CD4-positive, alpha-beta T cell (primary cell): ENCODE data around the gene BMF. TPM values are rescaled to one million over a fixed set of nuclear protein-coding genes. Genes with fewer than 3 reads are reported as not detected.
"Not testable (repeated sequence)": the region's sequence is repeated elsewhere in the genome, so short reads cannot be mapped to it uniquely, and the experiment has no call there.

Source experiments
- ATAC-seq: fragments of 200-7000 bp; cut with Tn5 transposase; one replicate; pipeline ENCODE4 v1.10.0; 2022; ENCODE audit warnings: mild to moderate bottlenecking; ENCODE audit not compliant: poor library complexity
- CTCF ChIA-PET: fragments of 350-600 bp; sonication (Branson Sonifier 250); formaldehyde crosslinking; loops from one replicate; lab custom pipeline; 2021; ENCODE audit warnings: antibody characterized with exemption, inconsistent platforms; lab: Charles Lee
- POLR2A ChIA-PET: fragments of 350-600 bp; sonication (Branson Sonifier 250); formaldehyde crosslinking; loops from one replicate; lab custom pipeline; 2021; ENCODE audit warnings: antibody characterized with exemption, inconsistent platforms; lab: Charles Lee
- DNase-seq, 14 experiments: peaks; one replicate each; pipeline ENCODE4 v3.0.0-alpha.2; 2013 to 2020; ENCODE audit warnings: mixed read lengths in 2 of 14
- H3K27ac ChIP-seq, 2 donors: one replicate each; pipeline versions ENCODE4 v1.5.1 to v1.7.0; 2013; ENCODE audit warnings: low read length in 2 of 2, low read depth in 1 of 2, mild to moderate bottlenecking in 1 of 2
- H3K27me3 ChIP-seq, 2 experiments: 1 replicate in 1 of 2; 2 replicates in 1 of 2; pipeline versions ENCODE4 v1.6.1 to v1.7.0; 2013; ENCODE audit warnings: low read length in 2 of 2, control low read depth in 1 of 2, mild to moderate bottlenecking in 1 of 2, moderate library complexity in 1 of 2; ENCODE audit not compliant: insufficient read depth in 2 of 2, control insufficient read depth in 1 of 2
- H3K36me3 ChIP-seq: one replicate; pipeline ENCODE4 v1.6.1; 2013; ENCODE audit warnings: low read length, control low read depth; ENCODE audit not compliant: insufficient read depth
- H3K4me1 ChIP-seq: one replicate; pipeline ENCODE4 v1.6.1; 2013; ENCODE audit warnings: low read length, control low read depth; ENCODE audit not compliant: insufficient read depth
- H3K4me3 ChIP-seq: one replicate; pipeline ENCODE4 v1.5.1; 2013; ENCODE audit warnings: mild to moderate bottlenecking, low read length, moderate library complexity
- H3K9me3 ChIP-seq, 2 experiments: 1 replicate in 1 of 2; 2 replicates in 1 of 2; pipeline versions ENCODE4 v1.6.1 to v1.7.0; 2013; ENCODE audit warnings: low read length in 2 of 2, mild to moderate bottlenecking in 2 of 2, control low read depth in 1 of 2, moderate library complexity in 1 of 2; ENCODE audit not compliant: control insufficient read depth in 1 of 2, insufficient read depth in 1 of 2
- H3K27ac Mint-ChIP-seq: one replicate; pipeline ENCODE4 v1.8.0; 2020; ENCODE audit warnings: mixed read lengths
- H3K27me3 Mint-ChIP-seq: one replicate; pipeline ENCODE4 v1.8.0; 2021; ENCODE audit warnings: mixed read lengths
- H3K36me3 Mint-ChIP-seq: one replicate; pipeline ENCODE4 v1.8.0; 2021; ENCODE audit warnings: low read depth, mixed read lengths
- H3K4me1 Mint-ChIP-seq: one replicate; pipeline ENCODE4 v1.8.0; 2021; ENCODE audit warnings: low read depth, mixed read lengths
- H3K4me3 Mint-ChIP-seq: one replicate; pipeline ENCODE4 v1.8.0; 2020; ENCODE audit warnings: mild to moderate bottlenecking, mixed read lengths
- H3K9me3 Mint-ChIP-seq: one replicate; pipeline ENCODE4 v1.8.0; 2020; ENCODE audit warnings: mixed read lengths
- CTCF ChIP-seq: fragments of 200-600 bp; IDR thresholded peaks from one replicate; pipeline ENCODE4 v1.8.0; 2022; ENCODE audit warnings: antibody characterized with exemption, mild to moderate bottlenecking
- intact Hi-C, 2 experiments: fragments of 100-400 bp; cut with DNase I in 1 of 2; cut with micrococcal nuclease in 1 of 2; formaldehyde crosslinking; loops; one replicate each; pipeline versions ENCODE4 v1.15.1 to v1.9.0; 2023 to 2025; cut with DNase I, micrococcal nuclease
- total RNA-seq, 174 experiments: library from RNA in 2 of 174; stranded (reverse) in 2 of 174; gene quantifications; one replicate each; pipeline ENCODE4 v1.2.3 and lab custom pipeline; 2021 to 2026

The BMF gene
- total RNA-seq, 2 experiments from 2014 or later: 13.5 to 13.9 TPM

DNA sequence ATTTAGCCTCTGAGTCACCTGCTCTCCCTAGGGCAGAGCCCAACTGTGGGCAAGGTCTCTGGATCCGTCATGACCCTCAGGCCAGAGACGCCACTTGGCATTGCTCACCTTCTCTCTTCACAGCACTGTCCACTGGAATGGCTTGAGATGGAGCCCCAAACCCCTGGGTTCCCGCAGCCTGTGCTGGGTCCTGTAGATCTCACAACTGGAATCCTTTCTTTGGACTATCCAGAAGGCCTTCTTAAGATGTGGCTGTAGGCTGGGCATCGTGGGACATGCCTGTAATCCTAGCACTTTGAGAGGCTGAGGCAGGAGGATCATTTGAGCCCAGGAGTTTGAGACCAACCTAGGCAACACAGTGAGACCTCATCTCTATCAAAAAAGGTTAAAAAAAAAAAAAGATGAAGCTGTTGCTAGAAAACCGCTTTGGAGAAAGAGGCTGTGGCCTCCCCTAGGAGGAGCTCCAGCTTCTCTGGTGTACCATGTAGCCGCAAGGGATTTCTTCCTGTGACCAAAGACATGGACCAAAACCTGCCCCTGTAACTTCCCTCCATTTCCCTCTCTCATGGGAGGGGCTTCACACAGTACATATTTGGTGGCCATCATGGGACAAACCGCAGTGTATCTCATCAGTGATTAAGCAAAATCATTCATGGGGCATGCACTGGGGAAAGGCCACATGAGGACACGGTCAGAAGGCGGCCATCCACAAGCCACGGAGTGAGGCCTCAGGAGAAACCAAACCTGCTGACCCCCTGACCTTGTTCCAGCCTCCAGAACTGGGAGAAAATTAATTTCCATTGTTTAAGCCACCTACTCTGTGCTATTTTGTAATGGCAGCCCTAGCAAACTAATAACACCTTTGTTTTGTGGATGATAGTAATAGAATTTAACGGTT is 28.9 kb upstream of the BMF start:
- Histone ChIP-seq H3K9me3 (no peaks in the 10 kb centered on the region), H3K27me3 (no peaks in the 10 kb centered on the region), H3K36me3 (no peaks in the 10 kb centered on the region), H3K4me1 (no peaks in the 10 kb centered on the region), H3K27ac (no peak overlapping the region), H3K4me3 (no peak overlapping the region)
- Mint-ChIP-seq H3K27ac (no peak overlapping the region), H3K27me3 (no peaks in the 10 kb centered on the region), H3K36me3 (no peaks in the 10 kb centered on the region), H3K4me3 (no peak overlapping the region), H3K9me3 (no peaks in the 10 kb centered on the region), H3K4me1 (no peaks in the 10 kb centered on the region)
- CTCF ChIA-PET: no interaction called here
- ATAC-seq (no peak), DNase-seq (no peak)
- POLR2A ChIA-PET: interaction anchor here (0.6 kb wide), 1 partner anchor 275 kb away, joined by 3 read pairs; no protein-coding TSS in a partner anchor
- intact Hi-C loops: no loop called here
- TF ChIP-seq CTCF: no peak

DNA sequence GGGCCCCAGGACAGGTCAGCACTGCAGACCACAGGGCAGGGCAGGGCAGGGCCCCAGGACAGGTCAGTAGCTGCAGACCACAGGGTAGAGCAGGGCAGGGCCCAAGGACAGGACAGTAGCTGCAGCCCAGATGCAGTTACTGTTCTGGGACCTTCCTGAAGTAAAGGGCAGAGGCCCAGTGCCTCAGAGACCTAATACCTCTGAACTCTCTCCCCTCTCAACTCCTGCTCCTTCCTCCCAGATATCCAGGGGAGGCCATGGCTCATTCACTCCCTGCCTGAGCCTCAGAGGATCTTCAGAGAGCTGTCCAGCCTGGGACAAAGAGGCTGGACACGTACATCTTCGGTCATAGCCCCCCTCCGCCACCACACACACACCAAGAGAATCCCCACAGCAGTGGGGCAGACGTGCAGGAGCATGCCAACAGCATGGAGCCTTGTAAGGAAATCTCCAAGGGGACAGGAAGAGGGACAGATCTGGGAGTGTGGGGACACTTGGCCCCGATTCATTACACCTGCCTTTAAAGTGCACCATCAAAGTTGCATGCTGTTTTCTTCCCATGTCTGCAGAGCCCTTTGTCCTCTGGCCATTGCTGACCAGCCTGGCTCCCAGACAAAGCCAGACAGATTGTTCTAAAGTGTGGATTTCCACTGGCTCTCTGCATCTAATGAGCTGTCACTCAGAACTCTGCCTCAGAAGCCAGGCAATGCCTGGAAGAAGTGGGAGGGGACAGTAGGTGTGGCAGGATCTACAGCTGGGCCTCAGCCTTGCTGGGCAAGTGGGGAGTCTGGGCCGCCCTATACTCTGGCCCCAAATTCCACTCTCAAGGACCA is 28.0 kb upstream of the BMF start:
- no peaks in the 10 kb centered on the region for H3K27me3 Mint-ChIP-seq
- intact Hi-C loops: no loop called here
- ATAC-seq (no peak), DNase-seq (no peak)
- Histone ChIP-seq H3K27ac (no peak overlapping the region), H3K36me3 (no peaks in the 10 kb centered on the region), H3K27me3 (no peaks in the 10 kb centered on the region), H3K9me3 (no peaks in the 10 kb centered on the region), H3K4me1 (no peaks in the 10 kb centered on the region), H3K4me3 (no peak overlapping the region)
- POLR2A ChIA-PET: no interaction called here
- no peaks in the 10 kb centered on the region for H3K4me1 Mint-ChIP-seq
- H3K27ac Mint-ChIP-seq: no peak overlapping the region
- H3K36me3 Mint-ChIP-seq: no peaks in the 10 kb centered on the region
- CTCF ChIA-PET: no interaction called here
- TF ChIP-seq CTCF: no peak
- no peak overlapping the region for H3K4me3 Mint-ChIP-seq
- H3K9me3 Mint-ChIP-seq: no peaks in the 10 kb centered on the region

GRCh38 chr15:40135846-40136450 is 27.3 kb upstream of the BMF start:
- intact Hi-C loops, H3K27me3 Mint-ChIP-seq: not testable (repeated sequence)

More at GRCh38 chr15:40135846-40136450, 27.3 kb upstream of the BMF start:
- H3K27ac ChIP-seq, H3K27me3 ChIP-seq, H3K27ac Mint-ChIP-seq, H3K9me3 Mint-ChIP-seq, POLR2A ChIA-PET, H3K4me1 Mint-ChIP-seq, H3K4me1 ChIP-seq, H3K36me3 ChIP-seq, H3K9me3 ChIP-seq, ATAC-seq, H3K4me3 ChIP-seq, CTCF ChIA-PET, DNase-seq, H3K4me3 Mint-ChIP-seq, H3K36me3 Mint-ChIP-seq: not testable (repeated sequence)
